ENCODE results near the gene GABARAPL1.

The GABARAPL1 gene

DNA sequence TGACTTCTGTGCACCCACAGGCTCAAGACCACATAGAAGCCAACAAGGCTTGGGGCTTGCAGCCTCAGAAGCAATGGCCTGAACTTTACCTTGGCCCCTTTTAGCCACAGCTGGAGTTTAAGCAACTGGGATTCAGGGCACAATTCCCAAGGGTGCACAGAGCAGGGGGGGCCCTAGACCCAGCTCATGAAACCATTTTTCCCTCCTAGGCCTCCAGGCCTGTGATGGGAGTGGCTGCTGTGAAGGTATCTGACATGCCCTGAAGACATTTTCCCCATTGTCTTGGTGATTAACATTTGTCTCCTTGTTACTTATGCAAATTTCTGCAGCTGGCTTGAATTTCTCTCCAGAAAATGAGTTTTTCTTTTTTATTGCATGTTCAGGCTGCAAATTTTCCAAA lies 21.9 kb downstream of the GABARAPL1 start:
- no peak for DNase-seq (ENCODE audit: low spot score)

GRCh38 chr12:10235761-10236631 lies 23.3 kb downstream of the GABARAPL1 start:
- peak; percentile 45 for DNase-seq (ENCODE audit: low spot score)

DNA sequence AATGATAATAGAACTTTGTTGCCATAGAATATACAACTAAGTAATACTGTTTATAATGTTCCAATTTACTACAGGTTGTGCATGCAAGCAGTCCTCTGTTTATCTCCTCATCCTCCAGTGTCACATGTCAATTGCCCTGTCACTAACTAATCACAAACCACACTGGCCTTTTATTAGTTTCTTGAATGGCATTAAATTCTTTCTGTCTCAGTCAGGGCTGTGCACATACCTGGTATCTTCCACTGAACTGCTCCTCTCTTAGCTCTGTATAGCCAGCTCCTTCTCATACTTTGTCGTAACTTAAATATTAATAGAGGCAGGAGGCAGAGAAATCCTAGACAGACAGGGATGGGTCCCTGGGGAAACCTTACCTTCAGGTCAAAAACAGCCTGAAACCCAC lies 24.0 kb downstream of the GABARAPL1 start:
- no peak for DNase-seq (ENCODE audit: low spot score)

DNA sequence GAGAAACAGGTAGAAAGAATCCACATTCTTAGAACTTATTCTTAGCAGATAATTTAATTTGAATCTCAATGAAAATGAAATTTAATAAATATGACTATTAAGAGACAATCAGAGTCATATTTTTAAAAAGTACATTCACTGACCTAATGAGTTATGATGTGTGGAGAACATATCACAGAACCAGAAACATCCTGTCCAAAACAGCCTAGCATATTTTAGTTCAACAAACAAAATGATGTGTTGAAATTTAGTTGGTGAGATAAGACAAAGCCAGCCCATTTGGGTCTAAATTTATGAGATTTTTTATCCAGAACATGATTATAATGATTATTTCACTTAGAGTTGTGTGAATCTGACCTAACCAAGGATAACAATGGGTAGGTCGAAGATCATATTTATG lies 25.8 kb downstream of the GABARAPL1 start:
- DNase-seq (ENCODE audit: low spot score): no peak

DNA sequence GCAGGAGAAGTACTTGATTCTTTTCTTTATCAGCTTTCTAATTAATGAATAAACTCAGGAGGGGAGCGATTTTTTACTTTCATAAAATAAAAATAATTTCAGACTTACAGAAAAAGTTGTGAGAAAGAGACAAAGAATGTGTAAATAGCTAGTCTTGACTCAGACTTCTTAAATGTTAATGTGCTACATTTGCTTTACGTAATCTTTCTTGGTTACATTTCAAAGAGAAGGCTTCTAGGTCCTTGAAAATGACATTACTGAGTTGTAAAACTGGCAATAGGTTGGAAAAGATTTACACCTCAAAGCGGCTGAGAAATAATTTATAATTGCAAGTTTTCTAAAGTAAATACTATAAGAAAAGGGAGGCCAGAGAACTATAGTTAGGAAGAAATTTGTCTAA lies 28.6 kb downstream of the GABARAPL1 start:
- no peak for DNase-seq (ENCODE audit: low spot score)

GRCh38 chr12:10241727-10242126 lies 29.1 kb downstream of the GABARAPL1 start:
- DNase-seq (ENCODE audit: low spot score): no peak

GRCh38 chr12:10242539-10242938 lies 29.9 kb downstream of the GABARAPL1 start:
- DNase-seq (ENCODE audit: low spot score): no peak

- DNase-seq (ENCODE audit: low spot score): no peak
Observed at GRCh38 chr12:10243818-10244520, 31.3 kb downstream of the GABARAPL1 start.

GRCh38 chr12:10247436-10248058 lies 34.9 kb downstream of the GABARAPL1 start:
- DNase-seq (ENCODE audit: low spot score): no peak

GRCh38 chr12:10249690-10250455 lies 37.2 kb downstream of the GABARAPL1 start:
- DNase-seq (ENCODE audit: low spot score): no peak

DNA sequence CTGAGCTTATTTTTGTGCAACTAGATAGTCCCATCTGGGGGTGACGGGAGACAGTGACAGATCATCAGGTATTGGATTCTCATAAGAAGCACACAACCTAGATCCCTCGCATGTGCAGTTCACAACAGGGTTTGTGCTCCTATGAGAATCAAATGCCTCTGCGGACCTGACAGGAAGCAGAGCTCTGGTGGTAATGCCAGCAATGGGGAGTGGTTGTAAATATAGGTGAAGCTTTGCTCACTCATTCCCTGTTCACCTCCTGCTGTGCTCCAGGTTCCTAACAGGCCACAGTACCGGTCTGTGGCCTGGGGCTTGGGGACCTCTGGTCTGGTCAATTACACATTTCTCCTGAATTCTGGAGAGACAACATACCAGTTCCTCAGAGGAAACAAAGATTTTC lies 39.0 kb downstream of the GABARAPL1 start:
- no peak for DNase-seq (ENCODE audit: low spot score)

- no peak for DNase-seq (ENCODE audit: low spot score)
Observed at GRCh38 chr12:10252201-10252600, 39.5 kb downstream of the GABARAPL1 start.

- DNase-seq (ENCODE audit: low spot score): no peak
Observed at GRCh38 chr12:10256064-10256463, 43.4 kb downstream of the GABARAPL1 start.

DNA sequence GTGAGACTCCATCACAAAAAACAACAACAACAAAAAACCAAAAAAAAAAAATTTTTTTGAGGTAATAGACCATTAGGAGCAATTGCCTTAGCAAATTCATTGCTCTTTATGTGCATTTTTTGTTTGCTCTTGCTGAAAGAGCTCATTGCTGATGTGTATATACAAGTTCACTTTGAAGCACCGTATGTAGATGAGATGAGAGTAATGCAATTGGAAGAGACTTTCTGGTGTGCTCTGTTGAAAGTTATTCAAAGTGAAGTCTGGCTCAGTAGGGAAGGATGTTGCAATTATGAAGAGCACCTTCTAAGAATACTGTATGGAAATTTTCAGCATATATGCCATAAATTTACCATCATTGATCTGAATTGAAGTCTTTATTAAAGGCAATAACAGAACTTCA lies 48.2 kb downstream of the GABARAPL1 start:
- no peak for DNase-seq (ENCODE audit: low spot score)

GRCh38 chr12:10268037-10268436 lies 55.4 kb downstream of the GABARAPL1 start:
- DNase-seq (ENCODE audit: low spot score): no peak

DNA sequence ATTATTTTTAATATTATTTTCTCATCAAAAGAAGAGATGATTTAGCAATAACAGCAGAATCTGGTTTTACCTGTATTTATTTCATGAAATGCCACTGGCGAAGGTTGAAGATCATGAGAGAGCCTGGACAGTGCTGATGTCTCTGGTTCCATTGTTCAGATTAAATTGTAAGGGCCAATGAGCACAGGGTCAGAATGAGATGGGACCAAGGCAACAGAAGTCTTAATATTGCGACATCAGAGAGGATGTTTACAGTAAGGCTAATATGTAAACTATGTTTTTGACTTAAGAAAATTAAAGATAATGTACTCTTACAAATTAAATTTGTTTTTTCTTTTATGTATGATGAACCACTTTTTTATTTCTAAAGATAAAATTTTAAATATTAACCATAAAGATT lies 59.8 kb downstream of the GABARAPL1 start:
- no peak for DNase-seq (ENCODE audit: low spot score)

Measured in pons (tissue), 1 donor.